Mesendoderm (in vitro differentiated cells): ENCODE results near the gene RPS26.
"Not testable (repeated sequence)": the region's sequence is repeated elsewhere in the genome, so short reads cannot be mapped to it uniquely, and the experiment has no call there.

Experiments used
- DNase-seq: peaks from one replicate; pipeline ENCODE4 v3.0.0; 2013
- H2AK5ac ChIP-seq: 2 replicates; pipeline ENCODE4 v1.6.1; 2013; ENCODE audit warnings: low read length, inconsistent platforms
- H2BK120ac ChIP-seq: 2 replicates; pipeline ENCODE4 v1.6.1; 2013; ENCODE audit warnings: low read depth, mild to moderate bottlenecking, low read length, moderate library complexity, mixed read lengths
- H2BK15ac ChIP-seq: replicated peaks from 2 replicates; pipeline ENCODE4 v1.6.1; 2013; ENCODE audit warnings: low read depth, mild to moderate bottlenecking, moderate library complexity
- H2BK5ac ChIP-seq: 2 replicates; pipeline ENCODE4 v1.6.1; 2013; ENCODE audit warnings: low read length, inconsistent platforms
- H3K18ac ChIP-seq: 2 replicates; pipeline ENCODE4 v1.6.1; 2013; ENCODE audit warnings: mild to moderate bottlenecking, low read length, mixed read lengths
- H3K23ac ChIP-seq: one replicate; pipeline ENCODE4 v1.6.1; 2013; ENCODE audit warnings: low read length
- H3K27ac ChIP-seq: 2 replicates; pipeline ENCODE4 v1.5.1; 2013; ENCODE audit warnings: low read depth, mild to moderate bottlenecking, inconsistent platforms, low read length, moderate library complexity
- H3K27me3 ChIP-seq: 2 replicates; pipeline ENCODE4 v1.6.1; 2013; ENCODE audit warnings: low read length, control low read depth, mild to moderate bottlenecking, inconsistent platforms; ENCODE audit not compliant: insufficient read depth, poor library complexity
- H3K36me3 ChIP-seq: 2 replicates; pipeline ENCODE4 v1.6.1; 2013; ENCODE audit warnings: low read length, inconsistent platforms; ENCODE audit not compliant: control insufficient read depth, insufficient read depth
- H3K4ac ChIP-seq: one replicate; pipeline ENCODE4 v1.6.1; 2013; ENCODE audit warnings: low read depth, mild to moderate bottlenecking, low read length, moderate library complexity
- H3K4me1 ChIP-seq: 2 replicates; pipeline ENCODE4 v1.6.1; 2013; ENCODE audit warnings: low read depth, low read length, inconsistent platforms; ENCODE audit not compliant: control insufficient read depth
- H3K4me2 ChIP-seq: 2 replicates; pipeline ENCODE4 v1.6.1; 2013; ENCODE audit warnings: low read length
- H3K4me3 ChIP-seq: 2 replicates; pipeline ENCODE4 v1.5.1; 2013; ENCODE audit warnings: mild to moderate bottlenecking, low read length
- H3K56ac ChIP-seq: one replicate; pipeline ENCODE4 v1.6.1; 2013; ENCODE audit warnings: low read length
- H3K79me1 ChIP-seq: 2 replicates; pipeline ENCODE4 v1.6.1; 2013; ENCODE audit warnings: low read length, inconsistent platforms
- H3K79me2 ChIP-seq: 2 replicates; pipeline ENCODE4 v1.6.1; 2013; ENCODE audit warnings: mild to moderate bottlenecking, low read length; ENCODE audit not compliant: control insufficient read depth, insufficient read depth
- H3K9ac ChIP-seq: 2 replicates; pipeline ENCODE4 v1.6.1; 2013; ENCODE audit warnings: low read length, inconsistent platforms
- H4K5ac ChIP-seq: one replicate; pipeline ENCODE4 v1.6.1; 2013; ENCODE audit warnings: low read length
- H4K8ac ChIP-seq: one replicate; pipeline ENCODE4 v1.6.1; 2013; ENCODE audit warnings: low read depth, mild to moderate bottlenecking, control low read depth, low read length, moderate library complexity
- WGBS: extraction: QIAGEN DNeasy Blood & Tissue Kit; methylation state at CpG from one replicate; pipeline ENCODE4 v1.1.7; 2013; ENCODE audit warnings: low lambda C conversion rate, missing lambda C conversion rate; ENCODE audit not compliant: insufficient coverage; ENCODE audit errors: extremely low coverage; 5-methylcytosine and 5-hydroxymethylcytosine counted together

Gene RPS26

DNA sequence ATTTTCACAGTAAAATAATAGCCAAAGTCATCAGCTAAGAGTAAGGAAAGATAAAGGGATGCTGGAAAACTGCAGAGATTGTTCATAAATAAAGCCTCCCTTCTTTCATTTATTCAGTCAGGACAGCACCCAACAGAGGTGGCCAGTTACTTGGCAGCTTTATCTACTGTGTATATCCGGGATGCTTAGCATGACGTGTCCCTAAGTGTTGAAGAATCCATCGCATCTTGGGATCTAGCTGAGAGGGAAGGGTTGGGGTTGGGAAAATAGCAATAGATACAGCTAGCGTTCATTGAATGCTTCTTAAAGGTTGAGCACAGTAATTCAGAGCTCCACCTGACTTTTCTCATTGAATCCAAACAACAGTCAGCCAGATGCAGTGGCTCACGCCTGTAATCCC, 32.7 kb downstream of the RPS26 start:
- Histone ChIP-seq H3K9ac (no peak overlapping the region), H2AK5ac (no peak overlapping the region), H3K4me3 (no peak overlapping the region), H3K36me3 (no peaks in the 10 kb centered on the region), H3K23ac (no peak overlapping the region), H2BK15ac (no peak overlapping the region), H4K5ac (no peak overlapping the region), H2BK5ac (no peak overlapping the region), H2BK120ac (no peak overlapping the region), H3K4me2 (no peak overlapping the region), H3K4ac (no peak overlapping the region), H3K79me2 (no peaks in the 10 kb centered on the region), H3K27ac (no peak overlapping the region), H3K4me1 (no peaks in the 10 kb centered on the region), H3K18ac (no peak overlapping the region), H3K56ac (no peak overlapping the region), H3K27me3 (no peaks in the 10 kb centered on the region), H4K8ac (no peak overlapping the region), H3K79me1 (no peaks in the 10 kb centered on the region)
- WGBS: no CpG with 5 or more reads among the region's 5 CpGs
- DNase-seq: no peak

GRCh38 chr12:56077966-56078365, 36.2 kb downstream of the RPS26 start:
- H3K56ac ChIP-seq, H3K79me1 ChIP-seq, H3K23ac ChIP-seq, H2BK120ac ChIP-seq, H3K27ac ChIP-seq, H3K36me3 ChIP-seq, DNase-seq, H3K4me1 ChIP-seq, H2BK15ac ChIP-seq, H3K27me3 ChIP-seq, H2AK5ac ChIP-seq, H3K4ac ChIP-seq, H2BK5ac ChIP-seq, H4K8ac ChIP-seq, H3K18ac ChIP-seq, H3K4me3 ChIP-seq, H3K9ac ChIP-seq, H4K5ac ChIP-seq, H3K4me2 ChIP-seq: not testable (repeated sequence)
- no CpG with 5 or more reads among the region's 9 CpGs for WGBS
- H3K79me2 ChIP-seq: peaks cover 15% of the 10 kb centered on the region

DNA sequence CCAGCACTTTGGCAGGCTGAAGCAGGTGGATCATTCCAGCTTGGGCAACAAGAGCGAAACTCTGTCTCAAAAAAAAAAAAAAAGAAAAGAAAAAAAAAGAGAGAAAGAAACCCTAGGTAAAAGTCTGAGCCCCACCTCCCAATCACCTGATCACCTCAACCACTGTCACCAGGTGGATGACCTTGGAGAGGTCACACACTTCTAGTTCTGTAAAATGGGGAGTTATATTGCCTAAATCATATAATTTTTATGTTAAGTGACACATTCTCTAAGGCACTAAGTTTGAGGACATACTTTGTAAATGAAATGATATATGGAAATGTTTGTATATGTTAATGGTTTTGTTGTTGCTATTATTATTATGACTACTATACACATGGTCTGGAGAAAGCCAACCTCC, 36.7 kb downstream of the RPS26 start:
- H3K4ac ChIP-seq: no peak overlapping the region

GRCh38 chr12:56078931-56079722, 37.4 kb downstream of the RPS26 start:
- Histone ChIP-seq H3K79me2 (peaks cover 15% of the 10 kb centered on the region), H3K27ac (peak overlapping the region; percentile 55), H3K4me3 (peak overlapping the region; percentile 70), H2BK120ac (no peak overlapping the region), H3K4me1 (peaks cover 6% of the 10 kb centered on the region), H2BK15ac (no peak overlapping the region), H3K79me1 (peaks cover 5% of the 10 kb centered on the region), H3K27me3 (no peaks in the 10 kb centered on the region), H2AK5ac (no peak overlapping the region), H4K5ac (no peak overlapping the region), H3K18ac (peak overlapping the region; percentile 65), H3K56ac (peak overlapping the region; percentile 98), H3K23ac (no peak overlapping the region), H4K8ac (no peak overlapping the region), H3K36me3 (no peaks in the 10 kb centered on the region), H3K9ac (peak overlapping the region; percentile 75), H3K4me2 (peak overlapping the region; percentile 96), H3K4ac (no peak overlapping the region), H2BK5ac (peak overlapping the region; percentile 81)
- WGBS: no CpG with 5 or more reads among the region's 50 CpGs
- DNase-seq: peak; percentile 95

More for the DNA sequence above, 36.7 kb downstream of the RPS26 start:
- Histone ChIP-seq H3K36me3 (no peaks in the 10 kb centered on the region), H3K79me1 (peaks cover 2% of the 10 kb centered on the region), H3K56ac (peak overlapping the region; percentile 62), H3K4me2 (no peak overlapping the region), H4K8ac (no peak overlapping the region), H3K27me3 (no peaks in the 10 kb centered on the region), H2AK5ac (no peak overlapping the region), H2BK120ac (no peak overlapping the region), H4K5ac (no peak overlapping the region), H2BK5ac (no peak overlapping the region), H3K4me1 (peaks cover 6% of the 10 kb centered on the region), H3K23ac (no peak overlapping the region), H3K4me3 (no peak overlapping the region), H3K27ac (no peak overlapping the region), H3K79me2 (peaks cover 15% of the 10 kb centered on the region), H2BK15ac (no peak overlapping the region), H3K18ac (no peak overlapping the region), H3K9ac (peak overlapping the region; percentile 26)
- DNase-seq: no peak
- no CpG with 5 or more reads among the region's 1 CpG for WGBS

GRCh38 chr12:56079723-56080555, 38.2 kb downstream of the RPS26 start, which contains the start of gene ERBB3:
ERBB3 (plus strand) TSS chr12:56080165; CDS start chr12:56080301, 136 bp downstream.
- Histone ChIP-seq H3K23ac (no peak within 1 kb of the TSS), H3K79me2 (peaks cover 15% of the 10 kb centered on the region)

More at GRCh38 chr12:56079723-56080555, 38.2 kb downstream of the RPS26 start, which contains the start of gene ERBB3:
- Histone ChIP-seq H3K27ac (peak within 1 kb of the TSS; percentile 81), H3K4ac (peak within 1 kb of the TSS; percentile 6), H4K8ac (no peak within 1 kb of the TSS), H3K9ac (peak within 1 kb of the TSS; percentile 75), H2BK5ac (peak within 1 kb of the TSS; percentile 81), H2BK120ac (no peak within 1 kb of the TSS), H3K18ac (peak within 1 kb of the TSS; percentile 65), H3K4me3 (peak within 1 kb of the TSS; percentile 70), H3K36me3 (no peaks in the 10 kb centered on the region), H3K4me2 (peak within 1 kb of the TSS; percentile 96), H4K5ac (no peak within 1 kb of the TSS), H3K79me1 (peaks cover 5% of the 10 kb centered on the region), H3K4me1 (peaks cover 6% of the 10 kb centered on the region), H2AK5ac (peak within 1 kb of the TSS; percentile 6), H2BK15ac (no peak within 1 kb of the TSS), H3K56ac (peak within 1 kb of the TSS; percentile 98), H3K27me3 (no peaks in the 10 kb centered on the region)
- peak; percentile 93 for DNase-seq
- WGBS: no CpG with 5 or more reads among the region's 59 CpGs
